22Rv1 (cell line): Measurements from ENCODE around the gene TMEM254.

ENCODE experiments used
- CTCF ChIP-seq: fragments of 450-650 bp; IDR thresholded peaks from 2 replicates; pipeline ENCODE4 v1.5.1; 2017; ENCODE audit warnings: mild to moderate bottlenecking
- ZFX ChIP-seq: fragments of 450-650 bp; IDR thresholded peaks from 2 replicates; pipeline ENCODE4 v1.6.1; 2017; ENCODE audit warnings: antibody characterized with exemption, borderline replicate concordance

GRCh38 chr10:80136134-80136571, 57.7 kb downstream of the TMEM254 start:
- TF ChIP-seq CTCF (no peak), ZFX (no peak)
